Lower leg skin (tissue), 4 donors: Measurements from ENCODE around the gene HIP1. TPM values are rescaled to one million over a fixed set of nuclear protein-coding genes. Genes with fewer than 3 reads are reported as not detected.
A peak's percentile ranks its signal among the peaks of the same experiment; 100 is the strongest.
"Not testable (repeated sequence)": the region's sequence is repeated elsewhere in the genome, so short reads cannot be mapped to it uniquely, and the experiment has no call there.

Experiments used
- DNase-seq, 2 donors: peaks; one replicate each; pipeline ENCODE4 v3.0.0-alpha.2; 2019; ENCODE audit warnings: low spot score in 2 of 2
- H3K4me3 ChIP-seq: fragments of 200-600 bp; sonication (generic); 2 replicates; pipeline ENCODE4 v1.5.1; 2017; ENCODE audit warnings: mild to moderate bottlenecking, low read depth; ENCODE audit not compliant: poor library complexity, severe bottlenecking
- CTCF ChIP-seq, 3 donors: fragments of 450-650 bp; IDR thresholded peaks; one replicate each; pipeline ENCODE4 v1.5.1; 2016; ENCODE audit warnings: antibody characterized with exemption in 3 of 3, mild to moderate bottlenecking in 3 of 3, moderate library complexity in 2 of 3
- POLR2A ChIP-seq, 2 donors: fragments of 450-650 bp; IDR thresholded peaks; one replicate each; pipeline ENCODE4 v1.6.1; 2016 to 2017; ENCODE audit warnings: antibody characterized with exemption in 2 of 2, mild to moderate bottlenecking in 1 of 2, moderate library complexity in 1 of 2
- WGBS, 2 donors: methylation state at CpG; one replicate each; pipeline ENCODE4 v1.1.5; 2018; 5-methylcytosine and 5-hydroxymethylcytosine counted together
- intact Hi-C: fragments of 100-400 bp; cut with DNase I; formaldehyde crosslinking; loops from one replicate; pipeline ENCODE4 v1.15.0; 2023; ENCODE audit warnings: low total_unique reads
- total RNA-seq, 4 donors: library from RNA; depleted of rRNA; stranded (reverse); fragments of >200 nt; gene quantifications; one replicate each; pipeline ENCODE4 v1.1.0, GENCODE V29; 2016

HIP1 gene
- total RNA-seq, 4 donors from 2014 or later, result 20.1 to 30.3 (median 23.0) TPM

- TF ChIP-seq POLR2A (IDR thresholded peaks at IDR 0.05), result no peak
- no peak for TF ChIP-seq CTCF (IDR thresholded peaks at IDR 0.05)
- no peak overlapping the region for H3K4me3 ChIP-seq
- 79 to 81% methylated on average over 6 of the region's 6 CpGs for WGBS, 2 donors
- no peak for DNase-seq
- intact Hi-C loops, result no loop called here
Measured at GRCh38 chr7:75694638-75695399, 43.9 kb downstream of the HIP1 start.

GRCh38 chr7:75693668-75694067, 45.1 kb downstream of the HIP1 start:
- H3K4me3 ChIP-seq, DNase-seq, intact Hi-C loops: not testable (repeated sequence)
- whole genome bisulfite sequencing, 2 donors, result 87 to 95% methylated on average over 6 of the region's 6 CpGs

- intact Hi-C loops, result no loop called here
- DNase-seq, result peak in 1 of 2 donors; percentile 25
- no peak overlapping the region for H3K4me3 ChIP-seq
- 92 to 96% methylated on average over 4 of the region's 4 CpGs for WGBS, 2 donors
- TF ChIP-seq CTCF (IDR thresholded peaks at IDR 0.05) (no peak), POLR2A (IDR thresholded peaks at IDR 0.05) (no peak)
Measured at GRCh38 chr7:75691793-75692543, 46.8 kb downstream of the HIP1 start.

GRCh38 chr7:75690121-75690523, 48.6 kb downstream of the HIP1 start:
- no peak for DNase-seq
- WGBS, 2 donors, result 95% methylated on average over 5 of the region's 5 CpGs
- no peak overlapping the region for H3K4me3 ChIP-seq
- intact Hi-C loops, result no loop called here
- no peak for TF ChIP-seq CTCF (IDR thresholded peaks at IDR 0.05)
- TF ChIP-seq POLR2A (IDR thresholded peaks at IDR 0.05), result no peak

- WGBS, 2 donors, result 90 to 93% methylated on average over 20 of the region's 20 CpGs
- peak in 1 of 2 donors; percentile 64 for DNase-seq
- intact Hi-C loops, result no loop called here
- no peak overlapping the region for H3K4me3 ChIP-seq
- TF ChIP-seq POLR2A (IDR thresholded peaks at IDR 0.05) (no peak), CTCF (IDR thresholded peaks at IDR 0.05) (no peak)
Measured at GRCh38 chr7:75689246-75690099, 49.3 kb downstream of the HIP1 start.
